Choroid plexus epithelial cell (primary cell): ENCODE results near the gene DPP10.

Experiments
- DNase-seq: peaks from one replicate; pipeline ENCODE4 v3.0.0-alpha.2; 2010; ENCODE audit warnings: low read depth
- H3K4me3 ChIP-seq: 2 replicates; pipeline ENCODE4 v1.5.1; 2011; ENCODE audit warnings: low read depth, mild to moderate bottlenecking, control low read depth, low read length, moderate library complexity
- TF ChIP-seq, protein P1 (sequence below): conservative IDR thresholded peaks from 2 replicates; pipeline ENCODE4 v1.5.1; 2011; ENCODE audit warnings: low read depth, mild to moderate bottlenecking, control low read depth, inconsistent platforms, low read length, moderate library complexity

DPP10 gene

GRCh38 chr2:115771516-115771915, 1329.1 kb downstream of the DPP10 start:
- no peak overlapping the region for H3K4me3 ChIP-seq
- no peak for DNase-seq
- TF ChIP-seq, protein P1, sequence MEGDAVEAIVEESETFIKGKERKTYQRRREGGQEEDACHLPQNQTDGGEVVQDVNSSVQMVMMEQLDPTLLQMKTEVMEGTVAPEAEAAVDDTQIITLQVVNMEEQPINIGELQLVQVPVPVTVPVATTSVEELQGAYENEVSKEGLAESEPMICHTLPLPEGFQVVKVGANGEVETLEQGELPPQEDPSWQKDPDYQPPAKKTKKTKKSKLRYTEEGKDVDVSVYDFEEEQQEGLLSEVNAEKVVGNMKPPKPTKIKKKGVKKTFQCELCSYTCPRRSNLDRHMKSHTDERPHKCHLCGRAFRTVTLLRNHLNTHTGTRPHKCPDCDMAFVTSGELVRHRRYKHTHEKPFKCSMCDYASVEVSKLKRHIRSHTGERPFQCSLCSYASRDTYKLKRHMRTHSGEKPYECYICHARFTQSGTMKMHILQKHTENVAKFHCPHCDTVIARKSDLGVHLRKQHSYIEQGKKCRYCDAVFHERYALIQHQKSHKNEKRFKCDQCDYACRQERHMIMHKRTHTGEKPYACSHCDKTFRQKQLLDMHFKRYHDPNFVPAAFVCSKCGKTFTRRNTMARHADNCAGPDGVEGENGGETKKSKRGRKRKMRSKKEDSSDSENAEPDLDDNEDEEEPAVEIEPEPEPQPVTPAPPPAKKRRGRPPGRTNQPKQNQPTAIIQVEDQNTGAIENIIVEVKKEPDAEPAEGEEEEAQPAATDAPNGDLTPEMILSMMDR: no peak

- DNase-seq: no peak
- TF ChIP-seq, protein P1: no peak
- no peak overlapping the region for H3K4me3 ChIP-seq
These were observed 1331.9 kb downstream of the DPP10 start for GRCh38 chr2:115774361-115774760.

GRCh38 chr2:115779085-115779632, 1336.7 kb downstream of the DPP10 start:
- DNase-seq: no peak
- H3K4me3 ChIP-seq: no peak overlapping the region
- TF ChIP-seq, protein P1: no peak

DNA sequence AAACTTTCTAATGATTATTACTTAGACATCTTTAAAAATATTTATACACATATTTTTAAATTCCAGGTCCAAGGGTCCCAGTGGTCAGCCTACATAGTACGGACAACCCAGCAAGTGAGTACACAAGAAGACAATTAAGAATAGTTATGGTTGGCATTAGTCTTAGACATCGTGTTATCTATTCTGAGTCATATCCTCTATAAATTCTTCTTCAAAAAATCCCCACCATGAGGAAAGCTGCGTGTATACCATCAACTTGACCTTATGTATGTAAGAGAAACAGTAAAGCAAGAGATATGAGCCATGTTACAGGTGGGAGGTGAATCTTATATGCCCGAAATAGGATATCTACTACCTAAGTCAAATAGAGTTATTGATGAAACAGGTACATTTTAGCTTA, 1339.8 kb downstream of the DPP10 start:
- TF ChIP-seq, protein P1: no peak
- no peak for DNase-seq
- no peak overlapping the region for H3K4me3 ChIP-seq

- no peak overlapping the region for H3K4me3 ChIP-seq
- TF ChIP-seq, protein P1: no peak
- DNase-seq: no peak
These were observed 1353.6 kb downstream of the DPP10 start for GRCh38 chr2:115796078-115796477.

DNA sequence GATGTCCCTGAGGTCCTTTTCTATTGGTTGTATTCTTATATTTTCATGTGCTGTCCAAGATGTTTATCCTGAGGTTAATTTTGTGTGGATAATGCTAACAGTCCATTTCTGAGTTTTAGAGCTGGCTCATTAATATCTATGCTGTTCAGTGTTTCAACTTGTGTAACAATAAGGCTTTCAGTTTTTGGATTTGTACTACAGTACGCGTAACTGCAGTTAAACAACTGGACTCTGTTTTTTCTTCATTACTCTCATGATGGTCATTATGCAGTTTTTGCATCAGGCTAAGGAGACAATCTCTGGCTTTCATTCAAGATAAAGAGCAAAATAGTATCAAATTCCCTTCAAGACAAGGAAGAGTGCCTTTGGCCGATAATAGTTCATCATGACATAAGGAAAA, 1364.8 kb downstream of the DPP10 start:
- TF ChIP-seq, protein P1: no peak
- H3K4me3 ChIP-seq: no peak overlapping the region
- DNase-seq: no peak

DNA sequence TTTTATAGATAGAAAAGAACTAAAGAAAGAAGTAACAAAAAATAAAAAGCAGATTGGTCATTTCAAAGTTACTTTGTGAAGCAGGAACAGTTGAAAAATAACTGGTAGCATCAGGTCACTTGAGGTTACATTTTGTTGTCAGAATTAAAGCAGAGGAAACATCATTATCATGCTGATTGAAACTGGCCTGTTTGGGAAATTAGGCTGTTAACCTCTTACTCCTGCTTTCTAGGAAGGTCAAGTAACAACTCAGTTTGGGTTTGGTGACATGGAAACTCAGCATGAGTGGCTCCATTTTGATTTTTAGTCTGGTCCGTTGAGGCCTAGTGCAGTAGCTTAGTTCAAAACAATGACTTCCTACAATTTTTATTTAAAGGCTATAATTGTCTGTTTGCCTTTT, 1383.5 kb downstream of the DPP10 start:
- TF ChIP-seq, protein P1: no peak
- no peak overlapping the region for H3K4me3 ChIP-seq
- DNase-seq: no peak
